ENCODE measurements around the gene LRP1B.

GRCh38 chr2:140873915-140874531 is 1256.8 kb downstream of the LRP1B start:
- TF ChIP-seq CTCF (IDR thresholded peaks at IDR 0.05; ENCODE audit: low read length) (no peak), EZH2 (IDR thresholded peaks at IDR 0.05; ENCODE audit: borderline replicate concordance, low read length) (no peak)
